Putamen (tissue), 1 donor: ENCODE measurements around the gene ANKRD6.
"Not testable (repeated sequence)": the region's sequence is repeated elsewhere in the genome, so short reads cannot be mapped to it uniquely, and the experiment has no call there.

Experiments
- DNase-seq: peaks from one replicate; pipeline ENCODE4 v3.0.0-alpha.2; 2016; ENCODE audit warnings: low spot score

The ANKRD6 gene

DNA sequence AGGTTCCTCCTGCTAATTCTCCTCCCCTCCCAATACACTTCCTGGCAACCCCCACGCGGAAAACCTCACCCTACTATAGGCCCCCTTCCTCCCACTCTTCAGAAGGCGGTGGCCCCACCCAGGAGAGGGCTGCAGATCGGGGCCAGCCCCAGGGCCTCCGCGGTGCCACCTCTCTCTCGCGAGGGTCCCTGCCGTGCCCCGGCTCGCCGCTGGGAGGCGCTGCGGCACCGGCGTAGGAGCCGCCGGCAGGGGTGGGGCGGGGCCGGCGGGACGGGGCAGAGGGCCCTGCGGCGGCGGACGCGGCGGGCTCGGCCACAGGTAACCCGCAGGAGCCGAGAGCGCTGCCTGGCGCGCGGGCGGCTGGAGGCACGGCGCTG, at the start of gene ANKRD6:
ANKRD6 (plus strand) TSS at position 278 of the 377 bp plus-strand sequence. CDS start 133,825 bp downstream, outside the sequence.
- no peak for DNase-seq

DNA sequence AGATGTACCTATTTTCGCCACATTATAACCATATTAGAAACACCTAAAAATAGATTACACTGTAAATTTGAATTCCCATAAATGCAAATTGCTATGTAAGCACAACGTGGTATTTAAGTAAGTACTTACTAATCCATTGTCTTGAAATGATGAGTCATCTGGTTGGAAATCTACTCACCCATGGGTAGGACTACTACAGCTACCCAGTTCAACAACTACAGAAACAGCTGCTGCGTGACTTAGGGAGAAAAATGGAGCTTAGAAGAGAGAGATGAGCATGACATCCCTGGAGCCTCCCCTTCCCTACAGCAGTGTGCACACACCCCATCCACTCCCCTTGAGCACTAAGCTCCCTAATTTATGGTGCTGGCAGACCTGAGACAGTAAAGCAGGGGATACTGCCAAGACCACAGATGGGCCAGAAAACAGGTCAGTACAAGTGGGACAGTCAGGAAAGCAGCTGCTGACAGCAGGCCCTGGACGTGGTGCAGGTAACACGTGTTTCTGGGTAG, 47.7 kb upstream of the ANKRD6 start:
- no peak for DNase-seq

DNA sequence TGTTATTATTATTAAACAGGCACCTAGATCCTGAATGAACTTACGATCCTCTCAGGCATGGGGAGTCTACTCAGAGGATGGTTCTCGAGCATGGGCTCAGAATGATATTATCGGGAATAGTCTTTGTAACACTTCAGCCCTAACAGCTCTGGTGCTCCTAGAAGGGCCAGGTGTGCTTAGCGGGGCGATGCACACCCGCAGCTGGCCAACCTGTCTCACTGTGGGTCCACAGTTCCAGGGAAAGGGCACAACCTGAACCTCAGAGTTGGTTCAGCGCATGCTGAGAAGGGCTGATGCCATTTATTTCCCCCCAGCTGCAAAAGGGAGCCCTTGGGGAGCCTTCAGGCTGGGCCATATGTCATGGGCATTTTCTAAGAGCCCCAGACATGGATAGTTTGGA, 47.1 kb upstream of the ANKRD6 start:
- no peak for DNase-seq

DNA sequence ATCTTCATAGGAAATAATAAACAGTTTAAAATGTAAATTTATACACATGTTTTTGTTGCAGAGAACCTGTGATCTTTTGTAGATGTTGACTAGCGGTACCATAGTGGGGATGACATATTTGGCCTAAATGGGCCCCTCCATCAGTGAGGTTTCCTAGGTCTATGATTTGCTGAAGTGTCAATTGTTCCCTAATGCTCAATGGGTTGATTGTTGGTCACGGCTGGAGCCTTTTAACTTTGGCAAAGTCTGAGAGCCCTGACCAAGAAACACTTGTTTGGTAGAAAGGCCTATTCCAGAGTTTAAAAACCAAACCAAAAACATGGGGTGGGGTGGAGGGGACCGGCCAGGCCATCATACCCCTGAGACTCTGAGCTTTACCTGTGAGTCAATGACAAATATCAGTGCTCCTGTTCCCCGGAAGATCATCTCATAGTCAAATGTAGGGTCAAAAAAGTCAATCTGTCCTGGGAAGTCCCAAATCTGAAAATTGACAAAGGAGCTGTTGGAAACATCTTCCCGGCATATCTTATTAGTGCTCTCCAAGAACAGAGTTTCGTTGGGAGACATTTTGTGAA, 45.9 kb upstream of the ANKRD6 start:
- no peak for DNase-seq

DNA sequence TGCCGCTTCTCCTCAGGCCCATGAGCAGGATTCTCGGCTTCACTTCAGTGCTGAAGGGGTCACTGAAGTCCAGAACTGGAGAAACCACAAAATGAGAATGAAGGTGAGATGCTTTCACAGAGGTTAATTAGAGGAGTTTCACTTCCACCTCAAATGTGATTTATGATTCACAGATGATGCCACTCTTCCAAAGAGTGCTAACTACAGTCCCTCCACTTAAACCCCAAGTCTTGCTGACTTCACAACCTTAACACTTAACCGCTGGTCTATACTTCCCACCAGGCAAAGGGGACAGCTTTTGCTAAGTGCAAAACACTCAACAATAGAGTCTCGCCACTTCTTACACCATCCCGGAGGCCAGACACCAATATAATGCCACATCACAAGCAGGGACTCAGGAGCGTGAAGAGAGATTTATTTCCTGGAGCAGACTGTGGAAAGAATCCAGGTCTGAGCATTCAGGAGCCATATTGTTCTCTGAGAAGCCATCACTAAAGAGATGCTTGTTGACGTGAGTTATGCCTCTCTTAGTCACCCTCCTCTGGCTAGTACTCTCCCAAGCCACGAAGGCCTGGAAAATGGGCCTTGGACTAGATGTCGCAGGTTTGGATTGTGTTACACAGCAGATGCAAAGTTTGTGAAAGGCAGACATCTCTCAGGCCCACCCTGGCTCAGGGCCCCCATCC, 45.3 kb upstream of the ANKRD6 start:
- DNase-seq = no peak

DNA sequence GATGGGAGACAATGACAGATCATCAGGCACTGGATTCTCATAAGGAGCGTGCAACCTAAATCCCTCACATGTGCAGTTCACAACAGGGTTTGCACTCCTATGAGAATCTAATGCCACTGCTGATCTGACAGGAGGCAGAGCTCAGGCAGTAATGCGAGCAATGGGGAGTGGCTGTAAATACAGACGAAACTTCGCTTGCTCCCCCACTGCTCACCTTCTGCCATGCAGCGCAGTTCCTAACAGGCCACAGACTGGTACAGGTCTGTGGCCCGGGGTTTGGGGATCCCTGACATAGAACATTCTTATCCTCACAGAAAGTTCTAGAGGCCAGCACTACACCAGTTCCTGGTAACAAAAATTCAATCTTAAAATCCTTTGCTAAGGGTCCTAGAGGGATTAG, 44.1 kb upstream of the ANKRD6 start:
- no peak for DNase-seq

DNA sequence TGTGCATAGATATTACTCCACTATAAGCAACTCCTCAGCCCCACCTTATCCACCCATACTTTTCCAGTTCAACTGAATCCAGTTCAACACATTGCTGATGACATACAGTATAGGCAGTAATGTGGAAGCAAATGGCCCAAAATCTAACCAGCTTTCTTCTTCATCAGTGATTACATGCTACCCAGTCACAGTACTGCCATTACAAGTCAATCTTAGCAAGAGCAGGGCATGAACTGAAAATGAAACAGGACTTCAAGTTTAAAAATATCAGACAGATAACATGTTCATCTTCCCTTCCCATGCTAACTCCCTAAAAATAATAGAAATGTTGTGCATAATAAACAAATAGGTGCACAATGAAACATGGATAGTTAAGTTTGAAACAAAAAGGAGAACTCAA, 40.1 kb upstream of the ANKRD6 start:
- DNase-seq = no peak

DNA sequence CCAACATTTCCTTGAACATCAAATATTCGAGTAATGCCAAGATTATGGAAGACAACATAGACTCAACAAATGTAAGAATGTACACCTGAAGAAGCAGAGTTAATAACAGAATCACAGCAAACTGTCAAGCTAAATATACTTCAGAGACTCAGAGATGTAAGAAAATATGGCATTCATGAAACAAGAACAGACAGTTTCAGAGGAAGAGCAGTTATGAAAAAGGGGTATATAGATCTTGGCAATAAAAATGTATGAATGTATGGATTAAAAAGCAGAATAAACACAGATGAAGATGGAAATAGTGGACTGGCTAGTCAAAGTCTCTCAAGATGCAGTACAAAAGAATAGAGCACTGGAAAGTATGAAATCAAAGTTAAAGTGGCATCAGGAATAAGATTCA, 39.3 kb upstream of the ANKRD6 start:
- DNase-seq = no peak

DNA sequence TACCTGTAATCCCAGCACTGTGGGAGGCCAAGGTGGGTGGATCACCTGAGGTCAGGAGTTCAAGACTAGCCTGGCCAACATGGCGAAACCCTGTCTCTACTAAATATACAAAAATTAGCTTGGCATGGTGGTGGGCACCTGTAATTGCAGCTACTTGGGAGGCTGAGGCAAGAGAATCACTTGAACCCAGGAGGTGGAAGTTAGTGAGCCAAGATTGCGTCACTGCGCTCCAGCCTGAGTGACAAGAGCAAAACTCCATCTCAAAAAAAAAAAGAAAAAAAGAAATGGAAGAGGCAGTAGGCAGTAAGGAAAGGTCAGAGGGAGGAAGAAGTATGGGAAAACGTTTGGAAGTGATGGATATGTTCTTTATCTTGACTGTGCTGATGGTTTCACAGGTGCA, 35.1 kb upstream of the ANKRD6 start:
- DNase-seq = not testable (repeated sequence)

DNA sequence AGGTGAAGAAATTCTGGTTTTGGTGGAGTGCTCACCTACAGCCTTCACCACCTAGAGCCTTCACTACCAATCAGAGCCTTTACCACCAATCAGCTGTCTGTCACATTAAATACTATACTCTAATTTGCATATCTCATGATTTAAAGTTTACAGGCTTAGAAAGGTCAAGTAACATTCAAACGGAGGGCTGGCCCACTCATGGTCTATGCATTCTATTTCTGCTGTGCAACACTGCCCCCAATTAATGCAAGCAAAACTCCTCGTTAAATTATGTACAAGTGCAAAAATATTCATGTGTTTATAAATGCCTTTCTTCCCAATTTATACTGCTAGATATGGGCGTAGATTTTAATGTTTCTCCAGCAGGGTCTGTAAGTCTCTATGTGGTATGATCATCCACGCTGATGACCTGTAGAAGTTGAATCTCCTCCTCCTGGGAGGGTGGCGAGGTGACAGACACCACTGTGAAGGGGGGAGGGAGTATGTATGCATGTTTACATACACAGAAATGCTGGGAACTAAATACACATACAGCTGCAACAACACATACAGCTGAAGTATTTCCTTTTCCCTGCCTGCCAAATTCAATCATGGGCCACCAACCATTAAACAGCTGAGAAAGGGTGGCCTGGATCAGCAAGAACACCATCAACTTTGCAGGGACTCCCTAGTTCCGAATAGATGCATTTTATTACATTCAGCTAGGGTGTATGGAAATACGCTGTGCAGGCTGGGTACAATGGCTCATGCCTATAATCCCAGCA, 34.0 kb upstream of the ANKRD6 start:
- no peak for DNase-seq

DNA sequence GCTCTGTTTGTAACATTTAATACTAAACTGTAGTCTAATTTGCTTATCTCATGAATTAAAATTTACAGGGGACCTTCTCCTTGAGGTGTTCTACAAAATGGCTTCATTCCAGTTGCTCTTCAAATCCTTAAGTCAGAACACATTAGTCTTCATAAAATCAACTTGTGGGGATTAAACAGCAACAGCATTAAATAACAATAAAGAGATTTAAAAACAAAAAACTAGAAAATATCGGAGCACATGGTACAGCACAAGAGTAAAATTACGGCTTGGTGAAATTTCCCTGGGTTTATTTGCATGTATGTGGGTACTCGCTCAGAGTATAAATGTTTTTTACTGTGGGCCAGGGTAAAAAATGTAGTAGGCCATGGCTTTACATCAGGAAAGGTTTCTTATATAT, 32.9 kb upstream of the ANKRD6 start:
- no peak for DNase-seq

DNA sequence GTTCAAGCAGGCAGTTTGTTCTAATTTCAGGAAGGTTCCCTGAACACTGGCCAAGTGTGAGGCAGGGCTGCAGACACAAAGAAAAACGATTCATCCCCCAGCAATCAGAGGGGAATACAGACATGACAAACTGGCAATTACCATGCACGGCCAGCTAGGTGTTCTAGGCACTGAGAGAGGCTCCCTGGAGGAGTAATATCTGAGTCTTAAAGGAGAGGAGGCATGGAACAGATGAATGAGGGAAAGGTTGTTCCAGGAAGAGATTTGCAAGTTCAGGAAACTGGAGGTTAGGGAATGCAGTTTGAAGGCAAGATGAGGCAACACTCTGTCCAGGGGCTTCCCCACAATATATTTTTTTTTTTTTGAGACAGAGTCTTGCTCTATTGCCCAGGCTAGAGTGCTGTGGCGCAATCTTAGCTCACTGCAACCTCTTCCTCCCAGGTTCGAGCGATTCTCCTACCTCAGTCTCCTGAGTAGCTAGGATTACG, 32.0 kb upstream of the ANKRD6 start:
- DNase-seq = no peak

DNA sequence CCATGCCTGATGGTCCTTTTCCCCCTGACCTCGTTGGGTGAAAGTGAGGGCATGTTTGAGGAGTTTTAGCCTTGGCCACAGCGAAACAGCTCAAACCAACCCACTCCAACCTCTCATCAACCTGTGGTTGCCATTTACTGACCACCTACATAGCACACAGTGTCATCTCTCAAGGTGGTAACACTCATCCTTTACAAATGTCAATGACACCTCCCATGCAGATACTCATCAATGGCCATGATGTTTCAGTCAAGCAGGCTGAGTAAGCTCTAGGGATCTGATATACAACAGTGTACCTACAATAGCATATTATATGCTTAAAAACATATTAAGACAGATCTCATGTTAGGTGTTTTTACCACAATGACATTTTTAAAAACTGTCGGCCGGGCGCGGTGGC, 30.2 kb upstream of the ANKRD6 start:
- DNase-seq = no peak

DNA sequence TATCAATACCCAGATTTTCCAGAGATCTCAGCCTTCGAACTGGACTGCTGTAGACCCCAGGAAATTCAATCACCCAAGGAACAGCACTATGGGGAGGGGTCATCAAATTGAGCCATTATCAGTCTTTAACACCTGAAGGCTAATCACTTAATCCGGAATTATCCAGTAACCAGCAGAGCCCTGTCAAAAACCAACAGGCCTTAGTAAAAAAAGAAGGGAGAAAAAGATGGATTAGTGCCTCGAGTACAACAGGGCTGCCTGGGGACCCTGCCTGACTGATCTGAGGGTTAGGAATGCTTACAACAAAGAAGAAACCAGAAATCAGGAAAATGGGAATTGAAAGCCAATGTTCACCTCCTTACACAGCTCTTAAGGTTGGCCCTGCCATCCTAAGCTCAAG, 28.4 kb upstream of the ANKRD6 start:
- DNase-seq = no peak

DNA sequence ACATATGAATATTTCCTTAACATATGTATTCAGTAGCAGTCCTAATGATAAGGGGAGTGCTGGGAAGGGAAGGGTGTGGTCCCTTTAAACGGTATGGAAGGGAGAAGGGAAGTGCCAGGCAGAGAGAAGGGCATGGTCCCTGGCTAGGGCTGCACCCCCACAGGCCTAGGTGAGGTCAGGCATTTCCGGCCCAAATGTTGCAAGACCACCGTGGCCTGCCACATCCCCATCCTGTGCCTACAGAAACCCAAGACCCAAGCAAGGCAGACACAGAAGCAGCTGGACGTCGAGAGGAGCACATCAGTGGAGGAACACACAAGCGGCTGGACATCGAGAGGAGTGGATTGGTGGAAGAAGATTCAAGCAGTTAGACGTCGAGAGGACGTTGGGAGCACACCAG, 26.8 kb upstream of the ANKRD6 start:
- no peak for DNase-seq

DNA sequence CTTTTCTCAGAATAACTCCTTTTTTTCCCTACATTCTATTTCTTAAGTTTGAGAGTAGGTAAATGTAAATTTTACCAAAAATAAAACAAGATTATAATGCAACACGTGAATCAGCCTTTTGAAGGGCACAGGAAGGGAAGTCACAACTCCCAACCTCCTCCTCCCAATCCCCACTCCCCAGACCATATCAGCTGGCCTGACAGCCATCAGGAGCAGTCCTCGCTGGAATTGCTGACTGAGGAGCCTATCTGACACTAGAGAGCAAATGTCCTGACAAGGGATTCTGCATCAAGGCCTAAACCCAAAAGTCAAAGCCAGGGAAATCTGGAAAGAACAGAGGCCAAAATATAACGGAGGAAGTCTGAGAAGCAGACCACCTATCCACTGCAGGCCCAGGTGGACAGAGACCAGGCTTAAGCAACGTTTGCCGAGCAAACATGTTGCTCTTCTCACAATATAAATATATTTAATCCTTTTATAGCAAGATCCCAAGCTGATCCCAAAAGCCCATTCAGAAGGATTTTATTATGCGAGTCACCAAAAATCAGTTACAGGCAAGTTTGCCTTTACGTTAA, 23.4 kb upstream of the ANKRD6 start:
- DNase-seq = no peak

DNA sequence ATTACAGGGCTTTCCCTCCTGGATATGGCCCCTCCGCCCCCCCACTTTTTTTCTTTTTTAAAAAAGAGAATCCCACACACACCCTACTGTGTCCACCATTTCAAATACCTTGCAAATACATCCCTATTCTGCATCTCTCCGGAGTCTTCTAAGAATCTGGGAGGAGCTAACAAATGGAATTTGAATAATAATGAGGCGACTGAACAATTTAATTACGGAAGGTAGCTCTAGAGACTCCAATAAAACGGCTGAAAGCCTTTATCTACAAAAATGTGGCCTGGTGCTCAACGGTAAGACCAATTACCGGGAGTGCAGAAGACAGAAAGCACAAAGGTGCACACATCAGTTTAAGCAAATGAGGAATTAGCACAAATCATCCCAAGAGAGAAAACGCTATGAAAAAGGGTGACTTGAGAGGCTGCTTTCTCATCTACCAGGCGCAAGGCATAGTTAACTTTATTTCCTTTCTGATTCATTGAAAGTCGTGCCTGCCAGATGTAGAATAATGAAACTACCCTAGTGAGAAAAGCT, 22.7 kb upstream of the ANKRD6 start:
- no peak for DNase-seq

DNA sequence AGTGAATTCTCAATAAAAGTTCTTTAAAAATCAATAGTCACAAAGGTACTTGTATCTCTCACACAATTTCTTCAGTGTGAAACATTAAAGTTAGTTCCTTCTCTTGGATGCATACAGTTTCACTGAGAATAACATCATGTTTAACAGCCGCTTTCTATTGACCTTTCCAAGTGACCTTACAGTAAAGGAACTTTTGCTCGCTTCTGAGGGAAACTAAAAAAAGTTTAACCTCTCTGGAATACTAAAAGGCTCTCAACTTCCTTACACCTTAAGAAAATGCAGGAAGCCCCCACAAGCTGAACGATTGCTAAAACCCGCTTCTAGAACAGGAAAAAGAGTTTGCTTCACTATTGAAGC, 22.2 kb upstream of the ANKRD6 start:
- no peak for DNase-seq

DNA sequence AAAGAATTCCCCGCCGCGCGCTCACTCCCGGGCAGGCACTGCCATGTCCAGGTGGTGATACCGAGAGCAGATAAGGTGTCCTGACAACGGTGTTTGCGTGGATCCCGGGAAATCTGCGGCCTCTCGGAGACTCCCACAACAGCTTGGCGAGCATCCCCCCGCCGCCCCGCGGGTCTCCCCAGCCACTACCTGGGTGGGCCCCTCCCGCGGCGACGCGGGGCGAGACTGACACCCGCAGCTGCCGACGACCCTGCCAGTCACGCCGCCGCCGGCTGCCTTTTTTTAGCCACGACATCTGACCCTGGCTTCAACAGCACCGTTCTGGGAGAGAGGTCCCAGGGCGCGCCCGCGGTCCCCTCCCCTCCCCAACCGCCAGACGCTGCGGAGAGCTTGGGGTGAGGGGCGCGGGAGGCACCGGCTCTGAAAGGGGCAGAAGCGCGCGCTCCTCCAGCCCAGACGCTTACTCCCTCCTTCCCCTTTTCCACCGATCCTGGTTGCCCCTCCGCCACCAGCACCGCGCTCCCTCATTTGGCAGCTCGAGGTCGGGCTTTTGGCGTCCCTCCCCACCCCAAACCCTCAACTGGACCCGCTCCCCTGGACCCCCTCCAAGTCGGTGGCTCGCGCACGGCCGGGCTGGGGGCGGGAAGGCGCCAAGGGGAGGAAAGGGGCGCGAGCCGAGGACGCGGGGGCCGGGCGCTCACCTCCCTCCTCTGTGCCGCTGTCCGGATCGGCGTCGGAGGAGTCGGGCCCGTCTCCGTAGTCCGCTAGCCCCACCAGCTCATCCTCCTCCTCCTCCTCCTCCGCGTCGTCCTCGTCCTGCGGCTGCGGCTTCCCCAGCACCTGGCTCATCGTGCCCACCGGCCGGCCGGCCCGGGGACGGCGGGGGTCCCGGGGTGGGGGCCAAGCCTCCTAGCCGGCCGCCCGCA, 21.5 kb upstream of the ANKRD6 start:
- DNase-seq = no peak

DNA sequence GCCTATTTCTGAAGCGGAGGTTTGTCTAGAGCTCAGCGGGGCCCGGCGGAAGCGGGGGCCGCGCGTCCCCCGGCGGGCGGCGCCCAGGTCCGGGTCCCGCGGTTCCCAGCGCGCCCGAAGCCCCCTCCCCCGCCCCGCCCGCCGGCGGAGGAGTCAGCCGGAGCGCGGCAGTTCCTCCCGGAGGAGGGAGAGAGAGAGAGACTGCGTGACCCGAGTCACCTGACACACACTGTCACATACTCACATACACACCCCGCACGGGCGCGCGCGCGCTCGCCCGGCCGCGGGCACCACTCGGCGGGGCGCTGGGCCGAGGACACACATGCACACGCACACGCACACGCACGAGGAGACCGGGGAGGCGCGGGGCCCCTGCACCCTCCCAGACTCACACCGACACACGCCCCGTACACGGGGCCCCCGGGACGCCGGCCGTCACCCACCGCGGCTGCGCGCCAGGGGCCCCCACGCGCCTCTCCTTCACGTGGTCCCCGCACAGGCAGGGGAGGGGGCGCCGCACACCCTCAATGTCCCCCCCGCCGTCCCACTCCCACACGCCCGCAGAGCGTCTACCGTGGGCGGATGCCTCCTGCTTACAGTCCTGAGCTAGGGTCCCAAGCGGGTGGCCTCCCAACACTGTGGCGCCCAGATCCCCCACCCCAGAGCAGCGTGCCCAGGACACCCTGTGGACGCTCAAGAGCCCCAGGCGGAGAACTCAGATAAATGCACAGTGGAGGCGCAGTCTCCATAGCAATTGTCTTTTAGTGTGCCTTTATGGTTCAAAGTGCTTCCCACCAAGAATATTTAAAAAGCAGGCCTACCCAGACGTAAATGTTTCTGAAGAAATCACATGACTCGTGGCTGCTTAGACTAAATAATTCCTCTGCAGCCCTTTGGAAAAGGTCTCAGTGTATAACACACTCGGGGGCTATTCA, 20.6 kb upstream of the ANKRD6 start, which contains the start of gene RRAGD:
RRAGD (minus strand) TSS at position 203 of the 935 bp plus-strand sequence. CDS start 280 bp downstream, outside the sequence.
- DNase-seq = peak; percentile 84
